Measurements from ENCODE around the gene TTI1. TPM values are rescaled to one million over a fixed set of nuclear protein-coding genes. Genes with fewer than 3 reads are reported as not detected.

The TTI1 gene
- total and polyA plus RNA-seq, 9 of the 15 experiments (the other 6 are each of a cell fraction or from before 2014, with no cell fraction given): 9.8 to 55.1 (median 39.4) TPM

GRCh38 chr20:38004416-38004815 is 28.8 kb downstream of the TTI1 start:
- intact Hi-C loops (cut with micrococcal nuclease): no loop called here
- no TSS peak for BruUV-seq (replicated peaks)
- FAIRE-seq: no peak

More at GRCh38 chr20:38004416-38004815, 28.8 kb downstream of the TTI1 start:
- Histone ChIP-seq H3K9me1 (ENCODE audit: control insufficient read depth, insufficient read depth, low read length) (no peaks in the 10 kb centered on the region), H2AFZ (ENCODE audit: low read depth, low read length) (no peak overlapping the region), H3K27ac (ENCODE audit: extremely low read depth, low read depth, low read length) (no peak overlapping the region), H4K20me1 (replicated peaks; ENCODE audit: control insufficient read depth, insufficient read depth, low read length) (peaks cover 23% of the 10 kb centered on the region; the same call in 1 of the 2 replicates), H3K27me3 (ENCODE audit: control insufficient read depth in 2 of 2, insufficient read depth in 2 of 2, low read length in 2 of 2) (no peaks in the 10 kb centered on the region), H3K36me3 (ENCODE audit: control insufficient read depth, insufficient read depth, low read length) (peaks cover 93% of the 10 kb centered on the region), H3K79me2 (ENCODE audit: control insufficient read depth, insufficient read depth, low read length) (peaks cover 33% of the 10 kb centered on the region), H3K9me3 (replicated peaks; ENCODE audit: control insufficient read depth, insufficient read depth, low read depth, low read length) (no peaks in the 10 kb centered on the region), H3K4me3 (no peak overlapping the region), H3K4me1 (replicated peaks in 1 of 2; ENCODE audit: control insufficient read depth in 2 of 2, insufficient read depth in 2 of 2, low read length in 2 of 2) (peaks cover 8 to 10% of the 10 kb centered on the region in 2 experiments; a peak in 4 of 5 replicates), H3K4me2 (ENCODE audit: insufficient read depth, low read length) (no peak overlapping the region), H3K9ac (ENCODE audit: insufficient read depth in 1 of 2, low read depth in 2 of 2, low read length in 2 of 2) (no peak overlapping the region)
- TF ChIP-seq NR4A1 (CRISPR knock-in tag; IDR thresholded peaks at IDR 0.05) (no peak), NR4A1 (tag; IDR thresholded peaks at IDR 0.05) (no peak), POLR2AphosphoS5 (IDR thresholded peaks at IDR 0.05; ENCODE audit: control insufficient read depth, insufficient read depth, low read depth, low read length) (no peak), ESRRB (CRISPR knock-in tag; IDR thresholded peaks at IDR 0.05; ENCODE audit: borderline replicate concordance) (no peak), HIVEP1 (CRISPR knock-in tag; IDR thresholded peaks at IDR 0.05) (no peak), LEF1 (IDR thresholded peaks at IDR 0.05) (no peak), ZNF318 (IDR thresholded peaks at IDR 0.05; ENCODE audit: borderline replicate concordance in 1 of 2, low read depth in 1 of 2) (no peak), NBN (IDR thresholded peaks at IDR 0.05; ENCODE audit: low read depth) (no peak)
- ChIA-PET CTCF (ENCODE audit: low intra/inter-chr PET ratio) (no interaction called here), POLR2A (no interaction called here)
- DNase-seq (ENCODE audit: extremely low read depth in 1 of 4, low spot score in 3 of 4) (no peak), ATAC-seq (no peak)
- WGBS (ENCODE audit: insufficient coverage, low coverage, missing lambda C conversion rate): 55% methylated on average over 1 of the region's 1 CpG
- in situ Hi-C loops (cut with MboI): no loop called here
